Astrocyte of the spinal cord (primary cell): ENCODE data around the gene MEF2C.

Experiments
- DNase-seq: peaks from one replicate; pipeline ENCODE4 v3.0.0; 2011; ENCODE audit warnings: low read depth, low spot score
- H3K4me3 ChIP-seq: 2 replicates; pipeline ENCODE4 v1.5.1; 2011; ENCODE audit warnings: low read depth, mild to moderate bottlenecking, low read length, moderate library complexity
- CTCF ChIP-seq: IDR thresholded peaks from 2 replicates; pipeline ENCODE4 v1.5.1; 2012; ENCODE audit warnings: low read depth, mild to moderate bottlenecking, low read length, inconsistent platforms
- in situ Hi-C: cut with HindIII; loops from 2 replicates; pipeline ENCODE4 v1.10.0; 2017; ENCODE audit warnings: low sequenced_read_pairs

MEF2C gene

GRCh38 chr5:88693071-88693932 lies 189.7 kb downstream of the MEF2C start:
- in situ Hi-C loops = loop anchor here (25.0 kb wide), 1 partner anchor 556 kb away; no protein-coding TSS in a partner anchor
- peak; percentile 12 for DNase-seq
- no peak for TF ChIP-seq CTCF
- no peak overlapping the region for H3K4me3 ChIP-seq

GRCh38 chr5:88691945-88692868 lies 190.8 kb downstream of the MEF2C start:
- no peak for TF ChIP-seq CTCF
- peak overlapping the region; percentile 32 for H3K4me3 ChIP-seq
- DNase-seq = peak; percentile 37
- in situ Hi-C loops = loop anchor here (25.0 kb wide), 1 partner anchor 555 kb away; no protein-coding TSS in a partner anchor

- TF ChIP-seq CTCF = no peak
- H3K4me3 ChIP-seq = peak overlapping the region; percentile 30
- in situ Hi-C loops = loop anchor here (25.0 kb wide), 1 partner anchor 554 kb away; no protein-coding TSS in a partner anchor
- DNase-seq = peak; percentile 69
Observed at GRCh38 chr5:88691230-88691582, 191.8 kb downstream of the MEF2C start.

GRCh38 chr5:88690409-88691229 lies 192.4 kb downstream of the MEF2C start:
- in situ Hi-C loops = loop anchor here (25.0 kb wide), 1 partner anchor 553 kb away; no protein-coding TSS in a partner anchor
- H3K4me3 ChIP-seq = peak overlapping the region; percentile 30
- DNase-seq = peak; percentile 79
- peak; percentile 96 for TF ChIP-seq CTCF

GRCh38 chr5:88689668-88690408 lies 193.1 kb downstream of the MEF2C start:
- in situ Hi-C loops = loop anchor here (25.0 kb wide), 1 partner anchor 553 kb away; no protein-coding TSS in a partner anchor
- TF ChIP-seq CTCF = no peak

More at GRCh38 chr5:88689668-88690408, 193.1 kb downstream of the MEF2C start:
- H3K4me3 ChIP-seq = peak overlapping the region; percentile 30
- DNase-seq = peak; percentile 50
